Naive thymus-derived CD4-positive, alpha-beta T cell (primary cell): ENCODE data around the gene RAPSN. TPM values are rescaled to one million over a fixed set of nuclear protein-coding genes. Genes with fewer than 3 reads are reported as not detected.

Experiments
- ATAC-seq: fragments of 150-1000 bp; cut with Tn5 transposase; 2 replicates; pipeline ENCODE4 v1.10.0; 2021; ENCODE audit warnings: mild to moderate bottlenecking, moderate library complexity
- CTCF ChIA-PET: fragments of 350-600 bp; sonication (Branson Sonifier 250); formaldehyde crosslinking; loops from one replicate; lab custom pipeline; 2021; ENCODE audit warnings: antibody characterized with exemption; lab: Charles Lee
- POLR2A ChIA-PET: fragments of 350-600 bp; sonication (Branson Sonifier 250); formaldehyde crosslinking; loops from one replicate; lab custom pipeline; 2021; ENCODE audit warnings: antibody characterized with exemption, inconsistent platforms; lab: Charles Lee
- DNase-seq, 9 donors: peaks; one replicate each; pipeline versions ENCODE4 v3.0.0 to v3.0.0-alpha.2; 2020 to 2022; ENCODE audit warnings: mixed read lengths in 1 of 9
- H3K27ac ChIP-seq: one replicate; pipeline ENCODE4 v1.7.0; 2013; ENCODE audit warnings: mild to moderate bottlenecking, low read depth, low read length, moderate library complexity
- H3K27me3 ChIP-seq, 2 donors: one replicate each; pipeline ENCODE4 v1.7.0; 2013; ENCODE audit warnings: low read length in 2 of 2, mild to moderate bottlenecking in 2 of 2, moderate library complexity in 2 of 2; ENCODE audit not compliant: control insufficient read depth in 2 of 2, insufficient read depth in 2 of 2
- H3K36me3 ChIP-seq, 3 experiments: 1 replicate in 2 of 3; 2 replicates in 1 of 3; pipeline ENCODE4 v1.7.0; 2013; ENCODE audit warnings: low read length in 3 of 3, mild to moderate bottlenecking in 3 of 3, moderate library complexity in 1 of 3; ENCODE audit not compliant: insufficient read depth in 3 of 3, control insufficient read depth in 2 of 3
- H3K4me1 ChIP-seq, 2 donors: one replicate each; pipeline ENCODE4 v1.7.0; 2013; ENCODE audit warnings: low read length in 2 of 2, mild to moderate bottlenecking in 2 of 2, moderate library complexity in 1 of 2; ENCODE audit not compliant: control insufficient read depth in 2 of 2, insufficient read depth in 2 of 2
- H3K4me3 ChIP-seq: 2 replicates; pipeline ENCODE4 v1.7.0; 2013; ENCODE audit warnings: mild to moderate bottlenecking, low read length
- H3K9me3 ChIP-seq, 3 experiments: 1 replicate in 2 of 3; 2 replicates in 1 of 3; pipeline ENCODE4 v1.7.0; 2013; ENCODE audit warnings: low read length in 3 of 3; ENCODE audit not compliant: control insufficient read depth in 2 of 3
- H3K27ac Mint-ChIP-seq, 9 donors: one replicate each; pipeline ENCODE4 v1.8.0; 2020 to 2022; ENCODE audit warnings: mixed read lengths in 9 of 9, mild to moderate bottlenecking in 8 of 9, moderate library complexity in 5 of 9, inconsistent platforms in 2 of 9
- H3K27me3 Mint-ChIP-seq, 5 donors: one replicate each; pipeline ENCODE4 v1.8.0; 2021 to 2022; ENCODE audit warnings: mixed read lengths in 5 of 5, mild to moderate bottlenecking in 1 of 5
- H3K36me3 Mint-ChIP-seq, 5 donors: one replicate each; pipeline ENCODE4 v1.8.0; 2020 to 2022; ENCODE audit warnings: mixed read lengths in 5 of 5, mild to moderate bottlenecking in 3 of 5, inconsistent platforms in 1 of 5
- H3K4me1 Mint-ChIP-seq, 7 donors: one replicate each; pipeline ENCODE4 v1.8.0; 2020 to 2022; ENCODE audit warnings: mixed read lengths in 7 of 7, mild to moderate bottlenecking in 3 of 7, inconsistent platforms in 1 of 7
- H3K4me3 Mint-ChIP-seq, 10 donors: one replicate each; pipeline ENCODE4 v1.8.0; 2020 to 2022; ENCODE audit warnings: mild to moderate bottlenecking in 10 of 10, mixed read lengths in 10 of 10, moderate library complexity in 6 of 10, inconsistent platforms in 2 of 10
- H3K9me3 Mint-ChIP-seq, 11 donors: one replicate each; pipeline ENCODE4 v1.8.0; 2020 to 2022; ENCODE audit warnings: mixed read lengths in 11 of 11, mild to moderate bottlenecking in 4 of 11, inconsistent platforms in 1 of 11, moderate library complexity in 1 of 11
- intact Hi-C, 2 donors: fragments of 100-400 bp; cut with micrococcal nuclease; formaldehyde crosslinking; loops; one replicate each; pipeline ENCODE4 v1.15.1; 2023
- microRNA-seq: library from miRNA; unstranded; fragments of <30 nt; microRNA quantifications from one replicate; pipeline ENCODE4 v1.2.0, GENCODE V29; 2022; ENCODE audit warnings: borderline microRNAs expressed
- polyA plus RNA-seq, 2 donors: library from polyadenylated mRNA; unstranded; fragments of 300-500 nt; fragmentation: Illumina TruSeq; gene quantifications; one replicate each; pipeline ENCODE4 v1.2.3, GENCODE V29; 2021
- total RNA-seq, 6 experiments: library from RNA in 5 of 6; stranded (reverse) in 5 of 6; gene quantifications; 1 replicate in 5 of 6; 2 replicates in 1 of 6; pipeline ENCODE4 v1.2.3 and lab custom pipeline; 2021 to 2026

RAPSN gene
- total and polyA plus RNA-seq, 7 experiments from 2014 or later = 0.99 to 1.7 (median 1.4) TPM; not detected in 2

DNA sequence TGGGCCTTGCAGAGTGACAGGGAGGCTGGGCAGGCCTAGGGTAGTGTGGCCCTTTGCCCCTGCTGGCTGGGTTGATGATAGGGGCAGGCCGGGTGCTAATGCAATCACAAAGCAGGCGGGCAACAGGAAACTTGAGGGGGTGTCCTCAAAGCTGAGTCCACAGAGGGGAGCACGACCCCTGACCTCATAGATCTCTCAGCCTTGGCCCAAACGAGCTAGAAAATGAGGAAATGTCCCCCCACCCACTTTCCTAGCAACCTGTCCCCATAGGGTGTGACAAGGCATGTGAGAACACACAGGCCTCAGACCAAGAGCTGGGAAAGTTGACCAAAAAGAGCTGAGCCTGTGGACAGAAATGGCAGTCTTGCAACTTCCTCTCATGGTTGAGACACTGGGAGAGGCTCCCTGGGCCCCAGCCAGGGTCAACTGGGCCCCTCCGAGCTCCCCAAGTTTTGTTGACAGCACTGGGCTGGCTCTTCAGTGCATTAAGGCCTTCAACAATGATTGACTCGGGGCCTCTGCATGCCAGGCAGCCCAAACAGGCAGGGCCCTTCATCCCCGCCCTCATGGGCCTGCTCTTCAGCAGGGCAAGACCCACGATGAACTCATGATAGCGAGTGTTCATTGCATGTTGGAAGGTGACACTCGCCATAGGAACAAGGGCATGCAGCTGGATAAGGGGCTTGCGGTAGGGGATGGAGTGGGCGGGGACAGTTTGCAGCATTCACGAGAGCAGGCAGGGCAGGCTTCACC, 60.8 kb downstream of the RAPSN start:
- ChIA-PET CTCF (interaction anchor here (1.0 to 3.8 kb wide), 3 partner anchors 11 to 24 kb away, joined by 3 to 20 read pairs (median 4); no protein-coding TSS in a partner anchor), POLR2A (interaction anchor here (0.6 to 2.2 kb wide), 3 partner anchors 9 to 189 kb away, joined by 4 to 7 read pairs (median 6); partner anchors contain the start of gene SPI1)
- H3K36me3 Mint-ChIP-seq = no peaks in the 10 kb centered on the region
- Histone ChIP-seq H3K4me1 (peaks cover 8 to 12% of the 10 kb centered on the region in 2 donors), H3K4me3 (no peak overlapping the region), H3K27ac (no peak overlapping the region), H3K9me3 (no peaks in the 10 kb centered on the region), H3K27me3 (no peaks in the 10 kb centered on the region), H3K36me3 (no peaks in the 10 kb centered on the region)
- H3K27ac Mint-ChIP-seq = peak overlapping the region in 3 of 9 donors; percentile 19 to 65 (median 22)
- H3K27me3 Mint-ChIP-seq = no peaks in the 10 kb centered on the region
- no peak for DNase-seq
- H3K4me3 Mint-ChIP-seq = no peak overlapping the region
- peaks cover 0 to 2% (median 0%) of the 10 kb centered on the region in 11 donors for H3K9me3 Mint-ChIP-seq
- peak; percentile 35 for ATAC-seq
- intact Hi-C loops = no loop called here
- peaks cover 11 to 33% (median 24%) of the 10 kb centered on the region in 7 donors for H3K4me1 Mint-ChIP-seq

Small RNA genes lying within 50 kb of the gene (microRNA-seq; reads per million reads assigned to microRNA genes)
- not detected for gene MIR4487

Other genes with a start within 250 kb of the RAPSN start
- 100 to 1,000 TPM in 2 of 5 experiments, 10 to 100 TPM in 3; 65.4 to 135 (median 93.4) TPM for gene DDB2, start 234.2 kb downstream of the RAPSN start, total RNA-seq
- gene DDB2, start 234.2 kb downstream of the RAPSN start, polyA plus RNA-seq = 10 to 100 TPM; 32.9 to 35.4 TPM
- 10 to 100 TPM; 17.6 to 38.1 (median 24.3) TPM for gene ACP2, start 200.3 kb downstream of the RAPSN start, total RNA-seq
- gene ACP2, start 200.3 kb downstream of the RAPSN start, polyA plus RNA-seq = 10 to 100 TPM in 1 of 2 donors, 1 to 10 TPM in 1; 7.1 to 17.7 TPM
- gene NR1H3, start 191.1 kb downstream of the RAPSN start, total RNA-seq = 10 to 100 TPM in 3 of 5 experiments, 1 to 10 TPM in 2; 3.7 to 19.4 (median 10.6) TPM
- 1 to 10 TPM; 5.2 to 8.3 TPM for gene NR1H3, start 191.1 kb downstream of the RAPSN start, polyA plus RNA-seq
- gene MADD, start 179.0 kb downstream of the RAPSN start, total RNA-seq = 100 to 1,000 TPM in 4 of 5 experiments, 10 to 100 TPM in 1; 99.9 to 150 (median 128) TPM
- gene MADD, start 179.0 kb downstream of the RAPSN start, polyA plus RNA-seq = 10 to 100 TPM; 18.7 to 37.3 TPM
- under 1 TPM in 2 of 5 experiments, not detected in 3; 0.16 to 0.86 TPM for gene MYBPC3, start 96.4 kb downstream of the RAPSN start, total RNA-seq
- gene MYBPC3, start 96.4 kb downstream of the RAPSN start, polyA plus RNA-seq = not detected
- 100 to 1,000 TPM in 1 of 5 experiments, 10 to 100 TPM in 1, 1 to 10 TPM in 2, not detected in 1; 5.0 to 247 (median 17.8) TPM for gene SPI1, start 70.6 kb downstream of the RAPSN start, total RNA-seq
- under 1 TPM in 1 of 2 donors, not detected in 1; 0.27 TPM for gene SPI1, start 70.6 kb downstream of the RAPSN start, polyA plus RNA-seq
- 10 to 100 TPM; 29.9 to 60.4 (median 45.1) TPM for gene SLC39A13, start 40.5 kb downstream of the RAPSN start, total RNA-seq
- 10 to 100 TPM; 21.4 to 40.7 TPM for gene SLC39A13, start 40.5 kb downstream of the RAPSN start, polyA plus RNA-seq
- gene PSMC3, start 22.7 kb downstream of the RAPSN start, total RNA-seq = 100 to 1,000 TPM in 1 of 5 experiments, 10 to 100 TPM in 4; 42.2 to 149 (median 51.3) TPM
- 100 to 1,000 TPM; 106 to 128 TPM for gene PSMC3, start 22.7 kb downstream of the RAPSN start, polyA plus RNA-seq
- 100 to 1,000 TPM; 107 to 148 (median 129) TPM for gene CELF1, start 104.0 kb upstream of the RAPSN start, total RNA-seq
- 10 to 100 TPM; 41.1 to 76.4 TPM for gene CELF1, start 104.0 kb upstream of the RAPSN start, polyA plus RNA-seq
- 10 to 100 TPM; 20.5 to 32.9 (median 22.7) TPM for gene PTPMT1, start 116.5 kb upstream of the RAPSN start, total RNA-seq
- gene PTPMT1, start 116.5 kb upstream of the RAPSN start, polyA plus RNA-seq = 10 to 100 TPM; 67.3 to 72.9 TPM
- 10 to 100 TPM; 15.0 to 26.5 (median 20.9) TPM for gene KBTBD4, start 129.8 kb upstream of the RAPSN start, total RNA-seq
- 10 to 100 TPM; 43.8 to 47.2 TPM for gene KBTBD4, start 129.8 kb upstream of the RAPSN start, polyA plus RNA-seq
- gene NDUFS3, start 129.9 kb upstream of the RAPSN start, total RNA-seq = 100 to 1,000 TPM in 2 of 5 experiments, 10 to 100 TPM in 3; 68.6 to 116 (median 85.2) TPM
- gene NDUFS3, start 129.9 kb upstream of the RAPSN start, polyA plus RNA-seq = 100 to 1,000 TPM; 114 to 115 TPM
- gene FAM180B, start 137.5 kb upstream of the RAPSN start, total RNA-seq = 1 to 10 TPM in 1 of 5 experiments, under 1 TPM in 3, not detected in 1; 0.21 to 1.0 (median 0.30) TPM
- gene FAM180B, start 137.5 kb upstream of the RAPSN start, polyA plus RNA-seq = not detected
- gene C1QTNF4, start 145.3 kb upstream of the RAPSN start, total RNA-seq = 1 to 10 TPM in 3 of 5 experiments, under 1 TPM in 2; 0.36 to 2.3 (median 1.0) TPM
- gene C1QTNF4, start 145.3 kb upstream of the RAPSN start, polyA plus RNA-seq = not detected
- gene MTCH2, start 193.4 kb upstream of the RAPSN start, total RNA-seq = 10 to 100 TPM; 19.8 to 88.6 (median 21.1) TPM
- gene MTCH2, start 193.4 kb upstream of the RAPSN start, polyA plus RNA-seq = 10 to 100 TPM; 46.8 to 51.6 TPM